Astrocyte (in vitro differentiated cells and primary cell): ENCODE measurements around the gene DOCK11. TPM values are rescaled to one million over a fixed set of nuclear protein-coding genes. Genes with fewer than 3 reads are reported as not detected.

Experiments
- DNase-seq: peaks from one replicate; pipeline ENCODE4 v3.0.0-alpha.2; 2010; ENCODE audit warnings: low read depth
- FAIRE-seq: peaks from 2 replicates; lab custom pipeline; 2011; peaks lifted over from hg19 to GRCh38; lab: Jason Lieb, UNC
- H2AFZ ChIP-seq: 2 replicates; pipeline ENCODE4 v1.6.0; 2012; ENCODE audit warnings: low read depth, low read length, inconsistent platforms
- H3K27ac ChIP-seq: 2 replicates; pipeline ENCODE4 v1.5.1; 2011; ENCODE audit warnings: low read depth, low read length, inconsistent platforms
- H3K27me3 ChIP-seq: 2 replicates; pipeline ENCODE4 v1.6.0; 2011; ENCODE audit warnings: low read length, inconsistent platforms; ENCODE audit not compliant: insufficient read depth
- H3K36me3 ChIP-seq: 2 replicates; pipeline ENCODE4 v1.5.1; 2011; ENCODE audit warnings: low read length, inconsistent platforms; ENCODE audit not compliant: insufficient read depth
- H3K4me1 ChIP-seq: 2 replicates; pipeline ENCODE4 v1.5.1; 2011; ENCODE audit warnings: low read length, inconsistent platforms; ENCODE audit not compliant: insufficient read depth
- H3K4me2 ChIP-seq: 2 replicates; pipeline ENCODE4 v1.6.0; 2012; ENCODE audit warnings: low read length, inconsistent platforms
- H3K4me3 ChIP-seq: 2 replicates; pipeline ENCODE4 v1.5.1; 2011; ENCODE audit warnings: low read depth, mild to moderate bottlenecking, low read length, inconsistent platforms; ENCODE audit not compliant: insufficient read depth
- H3K79me2 ChIP-seq: 2 replicates; pipeline ENCODE4 v1.6.0; 2012; ENCODE audit warnings: mild to moderate bottlenecking, low read length, inconsistent platforms; ENCODE audit not compliant: insufficient read depth
- H3K9ac ChIP-seq: 2 replicates; pipeline ENCODE4 v1.6.0; 2012; ENCODE audit warnings: mild to moderate bottlenecking, low read length, inconsistent platforms
- H3K9me3 ChIP-seq: 2 replicates; pipeline ENCODE4 v1.5.1; 2012; ENCODE audit warnings: low read depth, mild to moderate bottlenecking, low read length, inconsistent platforms; ENCODE audit not compliant: insufficient read depth
- H4K20me1 ChIP-seq: 2 replicates; pipeline ENCODE4 v1.6.0; 2012; ENCODE audit warnings: low read length, inconsistent platforms; ENCODE audit not compliant: insufficient read depth
- H3K27ac Mint-ChIP-seq: one replicate; pipeline ENCODE4 v1.8.0; 2021; ENCODE audit warnings: mild to moderate bottlenecking, mixed read lengths; ENCODE audit not compliant: unreplicated experiment
- H3K27me3 Mint-ChIP-seq: one replicate; pipeline ENCODE4 v1.8.0; 2021; ENCODE audit warnings: low read depth, mixed read lengths; ENCODE audit not compliant: unreplicated experiment
- H3K36me3 Mint-ChIP-seq: one replicate; pipeline ENCODE4 v1.8.0; 2021; ENCODE audit warnings: low read depth, mixed read lengths; ENCODE audit not compliant: unreplicated experiment
- H3K4me1 Mint-ChIP-seq: one replicate; pipeline ENCODE4 v1.8.0; 2021; ENCODE audit warnings: low read depth, mixed read lengths; ENCODE audit not compliant: unreplicated experiment
- H3K4me3 Mint-ChIP-seq: one replicate; pipeline ENCODE4 v1.8.0; 2021; ENCODE audit warnings: mild to moderate bottlenecking, moderate library complexity, mixed read lengths; ENCODE audit not compliant: unreplicated experiment
- H3K9me3 Mint-ChIP-seq: one replicate; pipeline ENCODE4 v1.8.0; 2021; ENCODE audit warnings: mild to moderate bottlenecking, mixed read lengths; ENCODE audit not compliant: unreplicated experiment
- CTCF ChIP-seq: IDR thresholded peaks from 2 replicates; pipeline ENCODE4 v1.5.1; 2011; ENCODE audit warnings: low read depth, mild to moderate bottlenecking, inconsistent platforms, low read length, moderate library complexity; ENCODE audit not compliant: insufficient read depth
- EZH2 ChIP-seq: IDR thresholded peaks from 2 replicates; pipeline ENCODE4 v1.6.1; 2012; ENCODE audit warnings: mild to moderate bottlenecking, low read length, inconsistent platforms; ENCODE audit not compliant: insufficient read depth
- total RNA-seq: library from RNA; stranded (reverse); gene quantifications from 2 replicates; pipeline ENCODE4 v1.2.1, GENCODE V29; 2021

The DOCK11 gene
- total RNA-seq, 1 donor from 2014 or later: 4.7 TPM

- H3K4me3 ChIP-seq: peak overlapping the region; percentile 71
- TF ChIP-seq EZH2 (no peak), CTCF (no peak)
- DNase-seq (no peak), FAIRE-seq (peak; percentile 17)
- peak overlapping the region; percentile 86 for H3K4me3 Mint-ChIP-seq
- H3K79me2 ChIP-seq: no peaks in the 10 kb centered on the region
- peak overlapping the region; percentile 73 for H3K9ac ChIP-seq
- H3K36me3 Mint-ChIP-seq: no peaks in the 10 kb centered on the region
- no peaks in the 10 kb centered on the region for H3K9me3 Mint-ChIP-seq
- no peak overlapping the region for H3K27ac Mint-ChIP-seq
- H3K4me2 ChIP-seq: peak overlapping the region; percentile 94
- no peak overlapping the region for H3K27ac ChIP-seq
- H3K4me1 Mint-ChIP-seq: no peaks in the 10 kb centered on the region
- no peaks in the 10 kb centered on the region for H3K9me3 ChIP-seq
- no peaks in the 10 kb centered on the region for H3K27me3 ChIP-seq
- no peaks in the 10 kb centered on the region for H4K20me1 ChIP-seq
- no peaks in the 10 kb centered on the region for H3K36me3 ChIP-seq
- peaks cover 9% of the 10 kb centered on the region for H3K4me1 ChIP-seq
- peak overlapping the region; percentile 85 for H2AFZ ChIP-seq
- peaks cover 4% of the 10 kb centered on the region for H3K27me3 Mint-ChIP-seq
Measured at GRCh38 chrX:118496763-118497079, 1.1 kb downstream of the DOCK11 start.

GRCh38 chrX:118497180-118497818 is 1.7 kb downstream of the DOCK11 start:
- Histone ChIP-seq H3K79me2 (no peaks in the 10 kb centered on the region), H3K36me3 (no peaks in the 10 kb centered on the region), H3K9me3 (no peaks in the 10 kb centered on the region), H4K20me1 (no peaks in the 10 kb centered on the region), H3K4me2 (peak overlapping the region; percentile 94), H3K9ac (peak overlapping the region; percentile 73), H3K4me3 (no peak overlapping the region), H3K27me3 (no peaks in the 10 kb centered on the region), H3K27ac (no peak overlapping the region), H3K4me1 (peaks cover 9% of the 10 kb centered on the region), H2AFZ (no peak overlapping the region)
- FAIRE-seq (no peak), DNase-seq (no peak)
- Mint-ChIP-seq H3K4me1 (no peaks in the 10 kb centered on the region), H3K4me3 (peak overlapping the region; percentile 86), H3K36me3 (no peaks in the 10 kb centered on the region), H3K27me3 (peaks cover 4% of the 10 kb centered on the region), H3K27ac (no peak overlapping the region), H3K9me3 (no peaks in the 10 kb centered on the region)
- TF ChIP-seq EZH2 (no peak), CTCF (no peak)

GRCh38 chrX:118498351-118498750 is 2.7 kb downstream of the DOCK11 start:
- Histone ChIP-seq H3K9ac (no peak overlapping the region), H3K4me1 (peaks cover 9% of the 10 kb centered on the region), H3K27me3 (no peaks in the 10 kb centered on the region), H3K4me3 (no peak overlapping the region), H3K79me2 (no peaks in the 10 kb centered on the region), H3K4me2 (no peak overlapping the region), H3K27ac (no peak overlapping the region), H3K9me3 (no peaks in the 10 kb centered on the region), H3K36me3 (no peaks in the 10 kb centered on the region), H2AFZ (no peak overlapping the region), H4K20me1 (no peaks in the 10 kb centered on the region)
- Mint-ChIP-seq H3K27ac (no peak overlapping the region), H3K27me3 (peaks cover 4% of the 10 kb centered on the region), H3K4me3 (no peak overlapping the region), H3K36me3 (peaks cover 3% of the 10 kb centered on the region), H3K4me1 (no peaks in the 10 kb centered on the region), H3K9me3 (no peaks in the 10 kb centered on the region)
- FAIRE-seq (peak; percentile 66), DNase-seq (no peak)
- TF ChIP-seq EZH2 (no peak), CTCF (no peak)
